AG09309 (cell line): ENCODE data around the gene LRRC7.
"Not testable (repeated sequence)": the region's sequence is repeated elsewhere in the genome, so short reads cannot be mapped to it uniquely, and the experiment has no call there.

Experiments
- DNase-seq: peaks from one replicate; pipeline ENCODE4 v3.0.0-alpha.2; 2010; ENCODE audit warnings: low read depth
- H3K4me3 ChIP-seq: 2 replicates; pipeline ENCODE4 v1.5.1; 2011; ENCODE audit warnings: mild to moderate bottlenecking, low read depth, low read length, moderate library complexity; ENCODE audit not compliant: control insufficient read depth
- CTCF ChIP-seq: IDR thresholded peaks from 2 replicates; pipeline ENCODE4 v1.5.1; 2011; ENCODE audit warnings: mild to moderate bottlenecking, low read depth, low read length, inconsistent platforms; ENCODE audit not compliant: insufficient read depth, control insufficient read depth; ENCODE audit errors: missing control alignments

The LRRC7 gene

GRCh38 chr1:69919922-69920273 lies 352.2 kb downstream of the LRRC7 start:
- H3K4me3 ChIP-seq = no peak overlapping the region
- no peak for TF ChIP-seq CTCF
- no peak for DNase-seq

GRCh38 chr1:69920426-69920825 lies 352.7 kb downstream of the LRRC7 start:
- DNase-seq = no peak
- no peak for TF ChIP-seq CTCF
- no peak overlapping the region for H3K4me3 ChIP-seq

- no peak for DNase-seq
- no peak overlapping the region for H3K4me3 ChIP-seq
- TF ChIP-seq CTCF = no peak
Measured at GRCh38 chr1:69921486-69921885, 353.8 kb downstream of the LRRC7 start.

- not testable (repeated sequence) for H3K4me3 ChIP-seq, DNase-seq
Measured at GRCh38 chr1:69928234-69928633, 360.5 kb downstream of the LRRC7 start.

GRCh38 chr1:69929308-69930057 lies 361.8 kb downstream of the LRRC7 start:
- no peak for TF ChIP-seq CTCF
- no peak for DNase-seq
- no peak overlapping the region for H3K4me3 ChIP-seq

- no peak for DNase-seq
- H3K4me3 ChIP-seq = no peak overlapping the region
- TF ChIP-seq CTCF = no peak
Measured at GRCh38 chr1:69930396-69930795, 362.7 kb downstream of the LRRC7 start.

GRCh38 chr1:69932760-69933159 lies 365.0 kb downstream of the LRRC7 start:
- DNase-seq = no peak
- no peak for TF ChIP-seq CTCF

More at GRCh38 chr1:69932760-69933159, 365.0 kb downstream of the LRRC7 start:
- no peak overlapping the region for H3K4me3 ChIP-seq
